HepG2 (cell line): ENCODE measurements around the gene DENND2D. TPM values are rescaled to one million over a fixed set of nuclear protein-coding genes. Genes with fewer than 3 reads are reported as not detected.

ENCODE experiments used
- ATAC-seq: fragments of 200-7000 bp; cut with Tn5 transposase; 3 replicates; pipeline ENCODE4 v1.9.1; 2020; ENCODE audit warnings: mild to moderate bottlenecking, moderate library complexity
- BruUV-seq: library from RNA; stranded (reverse); fragments of 400-500 nt; replicated peaks from 2 replicates; lab custom pipeline; 2021; lab: Mats Ljungman, UMichigan
- CTCF ChIA-PET: fragments of 300-600 bp; formaldehyde crosslinking; extraction: SDS; loops from one replicate; lab custom pipeline; 2021; ENCODE audit warnings: low total read pairs, inconsistent platforms, low intra/inter-chr PET ratio; lab: Yijun Ruan, JAX
- POLR2A ChIA-PET: fragments of 350-600 bp; sonication (Branson Sonifier 250); formaldehyde crosslinking; loops from one replicate; lab custom pipeline; 2020; ENCODE audit warnings: antibody characterized with exemption, inconsistent platforms; lab: Yijun Ruan, JAX
- DNase-seq: peaks from one replicate; pipeline ENCODE4 v3.0.0-alpha.2; 2015; ENCODE audit warnings: low spot score
- FAIRE-seq: peaks from 3 replicates; lab custom pipeline; 2011; peaks lifted over from hg19 to GRCh38; lab: Jason Lieb, UNC
- H2AFZ ChIP-seq: one replicate; pipeline ENCODE4 v1.6.1; 2011; ENCODE audit warnings: low read length, inconsistent platforms
- H3K27ac ChIP-seq: fragments of 300-600 bp; 3 replicates; pipeline ENCODE4 v1.8.0; 2011; ENCODE audit warnings: mixed run types, mild to moderate bottlenecking, mixed read lengths, low read length, inconsistent platforms; ENCODE audit not compliant: insufficient read depth; ENCODE audit errors: extremely low read length
- H3K27me3 ChIP-seq, 2 experiments: fragments of 200-600 bp in 1 of 2; 2 replicates in 1 of 2; 3 replicates in 1 of 2; pipeline versions ENCODE4 v1.6.0 to v1.8.0; 2011; ENCODE audit warnings: low read length in 2 of 2, mild to moderate bottlenecking in 2 of 2, moderate library complexity in 2 of 2, inconsistent platforms in 1 of 2; ENCODE audit not compliant: insufficient read depth in 2 of 2, control insufficient read depth in 1 of 2
- H3K36me3 ChIP-seq, 2 experiments: fragments of 200-600 bp in 1 of 2; replicated peaks in 1 of 2; 2 replicates in 1 of 2; 3 replicates in 1 of 2; pipeline versions ENCODE4 v1.5.1 to v1.8.0; 2011; ENCODE audit warnings: low read length in 2 of 2, inconsistent platforms in 1 of 2; ENCODE audit not compliant: insufficient read depth in 2 of 2, control insufficient read depth in 1 of 2
- H3K4me1 ChIP-seq: 2 replicates; pipeline ENCODE4 v1.5.1; 2012; ENCODE audit warnings: low read length, inconsistent platforms; ENCODE audit not compliant: insufficient read depth
- H3K4me2 ChIP-seq: 2 replicates; pipeline ENCODE4 v1.6.0; 2011; ENCODE audit warnings: low read depth, low read length, inconsistent platforms
- H3K4me3 ChIP-seq, 3 experiments: fragments of 200-600 bp in 1 of 3; sonication (generic), shearing (Covaris generic) in 1 of 3; replicated peaks in 1 of 3; 2 replicates each; pipeline ENCODE4 v1.5.1; 2011 to 2016; ENCODE audit warnings: low read length in 3 of 3, inconsistent platforms in 2 of 3, low read depth in 2 of 3, mild to moderate bottlenecking in 2 of 3, control low read depth in 1 of 3, mixed read lengths in 1 of 3; ENCODE audit not compliant: insufficient read depth in 1 of 3
- H3K79me2 ChIP-seq: one replicate; pipeline ENCODE4 v1.6.1; 2011; ENCODE audit warnings: low read length, inconsistent platforms; ENCODE audit not compliant: insufficient read depth
- H3K9ac ChIP-seq: 2 replicates; pipeline ENCODE4 v1.6.0; 2011; ENCODE audit warnings: mild to moderate bottlenecking, low read depth, low read length, inconsistent platforms; ENCODE audit not compliant: insufficient read depth
- H3K9me3 ChIP-seq: 2 replicates; pipeline ENCODE4 v1.5.1; 2012; ENCODE audit warnings: mild to moderate bottlenecking, low read length
- H4K20me1 ChIP-seq: 2 replicates; pipeline ENCODE4 v1.6.0; 2011; ENCODE audit warnings: inconsistent platforms, mild to moderate bottlenecking, low read length, moderate library complexity; ENCODE audit not compliant: insufficient read depth
- AHDC1 ChIP-seq: sonication (generic); formaldehyde crosslinking; IDR thresholded peaks from 2 replicates; pipeline ENCODE4 v1.5.1; 2020; ENCODE audit warnings: mild to moderate bottlenecking, missing genetic modification reagents, borderline replicate concordance
- GTF2F1 ChIP-seq: fragments of 150-350 bp; IDR thresholded peaks from 2 replicates; pipeline ENCODE4 v1.6.1; 2014; ENCODE audit warnings: low read length
- GTF3A ChIP-seq: sonication (generic); formaldehyde crosslinking; conservative IDR thresholded peaks from 2 replicates; pipeline ENCODE4 v1.4.0; 2020; ENCODE audit warnings: mild to moderate bottlenecking, missing genetic modification reagents
- IKZF5 ChIP-seq: IDR thresholded peaks from 2 replicates; pipeline ENCODE4 v1.6.1; 2018; ENCODE audit warnings: missing genetic modification reagents, mild to moderate bottlenecking, missing compliant biosample characterization
- RAD21 ChIP-seq: fragments of 450-650 bp; formaldehyde crosslinking; IDR thresholded peaks from 2 replicates; pipeline ENCODE4 v1.5.0; 2020; ENCODE audit warnings: mild to moderate bottlenecking
- SRF ChIP-seq: IDR thresholded peaks from 2 replicates; pipeline ENCODE4 v1.6.1; 2011; ENCODE audit warnings: mild to moderate bottlenecking, low read depth, low read length, moderate library complexity
- TBX2 ChIP-seq: sonication (generic); formaldehyde crosslinking; IDR thresholded peaks from 2 replicates; pipeline ENCODE4 v1.5.0; 2020; ENCODE audit warnings: missing genetic modification reagents, mild to moderate bottlenecking, borderline replicate concordance
- TMF1 ChIP-seq: sonication (generic); formaldehyde crosslinking; IDR thresholded peaks from 2 replicates; pipeline ENCODE4 v1.8.1; 2022; ENCODE audit warnings: low read depth, missing genetic modification reagents
- TOPORS ChIP-seq: sonication (generic); formaldehyde crosslinking; IDR thresholded peaks from 2 replicates; pipeline ENCODE4 v1.8.0; 2023; ENCODE audit warnings: mild to moderate bottlenecking, missing genetic modification reagents
- ZNF564 ChIP-seq: sonication (generic); formaldehyde crosslinking; IDR thresholded peaks from 2 replicates; pipeline ENCODE4 v1.8.1; 2023; ENCODE audit warnings: mild to moderate bottlenecking, missing genetic modification reagents
- ZNF740 ChIP-seq: sonication (generic); formaldehyde crosslinking; IDR thresholded peaks from 2 replicates; pipeline ENCODE4 v1.4.0; 2020; ENCODE audit warnings: missing genetic modification reagents
- ZNF761 ChIP-seq: sonication (generic); formaldehyde crosslinking; conservative IDR thresholded peaks from 2 replicates; pipeline ENCODE4 v1.4.0; 2020; ENCODE audit warnings: mild to moderate bottlenecking, missing genetic modification reagents
- WGBS: methylation state at CpG from one replicate; pipeline ENCODE4 v1.1.6; 2017; ENCODE audit warnings: low lambda C conversion rate; 5-methylcytosine and 5-hydroxymethylcytosine counted together
- in situ Hi-C: cut with HindIII; loops from 2 replicates; pipeline ENCODE4 v1.10.0; 2017; ENCODE audit warnings: low pct_unique_long_range_greater_than_20kb; ENCODE audit not compliant: extremely low pct_ligation_motif_present
- intact Hi-C: fragments of 100-400 bp; cut with micrococcal nuclease; formaldehyde crosslinking; loops from one replicate; pipeline ENCODE4 v1.10.0; 2022; ENCODE audit not compliant: unreplicated experiment
- polyA plus RNA-seq, 8 experiments: library from polyadenylated mRNA; depleted of rRNA in 3 of 8; stranded (reverse) in 7 of 8; unstranded in 1 of 8; fragments of >200 nt; fragmentation: Illumina TruSeq in 4 of 8; extraction: Trizol in 4 of 8; gene quantifications; 2 replicates each; pipeline versions ENCODE4 v1.2.1 to v1.2.3, GENCODE V29; 2011 to 2016; ENCODE audit warnings: low read depth in 4 of 8, missing spikeins in 1 of 8, mixed read lengths in 1 of 8; ENCODE audit not compliant: insufficient read depth in 1 of 8
- total RNA-seq, 5 experiments: library from RNA; depleted of rRNA; stranded (reverse); fragments of >200 nt; fragmentation: Illumina TruSeq; extraction: Trizol; gene quantifications; 2 replicates each; pipeline ENCODE4 v1.2.3, GENCODE V29; 2016; ENCODE audit warnings: low read depth in 1 of 5
- TF ChIP-seq, protein P1 (sequence below): sonication (generic); formaldehyde crosslinking; IDR thresholded peaks from 2 replicates; pipeline ENCODE4 v1.8.0; 2022; ENCODE audit warnings: missing genetic modification reagents, mild to moderate bottlenecking, inconsistent platforms, borderline replicate concordance
- TF ChIP-seq, protein P2 (sequence below): sonication (generic); formaldehyde crosslinking; IDR thresholded peaks from 2 replicates; pipeline ENCODE4 v1.4.0; 2020; ENCODE audit warnings: missing genetic modification reagents

DENND2D gene
- total and polyA plus RNA-seq, 2 of the 13 experiments (the other 11 are each of a cell fraction or from before 2014, with no cell fraction given): 0.04 TPM; not detected in 1

- Histone ChIP-seq H3K27ac (peak overlapping the region; percentile 56), H3K79me2 (no peaks in the 10 kb centered on the region), H3K9me3 (no peaks in the 10 kb centered on the region), H3K36me3 (no peaks in the 10 kb centered on the region), H3K4me2 (peak overlapping the region; percentile 47), H3K4me3 (no peak overlapping the region), H3K4me1 (peaks cover 98% of the 10 kb centered on the region), H4K20me1 (no peaks in the 10 kb centered on the region), H3K9ac (peak overlapping the region; percentile 21; the same call in 1 of the 2 replicates), H2AFZ (no peak overlapping the region), H3K27me3 (no peaks in the 10 kb centered on the region)
- DNase-seq: peak; percentile 53
- peak; percentile 47 for ATAC-seq
- 24% methylated on average over 5 of the region's 5 CpGs for WGBS
- FAIRE-seq: no peak
- BruUV-seq: no TSS peak
- CTCF ChIA-PET: no interaction called here
- POLR2A ChIA-PET: interaction anchor here (1.2 kb wide), 1 partner anchor 9 kb away, joined by 4 read pairs; no protein-coding TSS in a partner anchor
- in situ Hi-C loops (no loop called here), intact Hi-C loops (no loop called here)
- no peak for TF ChIP-seq GTF2F1
- TF ChIP-seq, protein P1, sequence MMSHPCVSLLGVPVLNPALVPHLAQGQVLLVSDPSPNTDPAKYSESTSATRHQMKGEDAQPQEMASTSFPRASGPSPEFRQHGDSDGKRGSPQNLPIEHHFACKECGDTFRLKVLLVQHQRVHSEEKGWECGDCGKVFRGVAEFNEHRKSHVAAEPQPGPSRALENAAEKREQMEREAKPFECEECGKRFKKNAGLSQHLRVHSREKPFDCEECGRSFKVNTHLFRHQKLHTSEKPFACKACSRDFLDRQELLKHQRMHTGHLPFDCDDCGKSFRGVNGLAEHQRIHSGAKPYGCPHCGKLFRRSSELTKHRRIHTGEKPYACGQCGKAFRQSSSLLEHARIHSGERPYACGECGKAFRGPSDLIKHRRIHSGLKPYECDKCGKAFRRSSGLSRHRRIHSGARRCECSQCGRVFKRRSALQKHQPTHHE (CRISPR knock-in tag): no peak
- no peak for TF ChIP-seq GTF3A (CRISPR knock-in tag)
- peak; percentile 37; the same call in 1 of the 2 replicates for TF ChIP-seq TBX2 (CRISPR knock-in tag)
- TF ChIP-seq IKZF5 (CRISPR knock-in tag): peak; percentile 29; the same call in 1 of the 2 replicates
- no peak for TF ChIP-seq TOPORS
- TF ChIP-seq SRF: no peak
- TF ChIP-seq, protein P2, sequence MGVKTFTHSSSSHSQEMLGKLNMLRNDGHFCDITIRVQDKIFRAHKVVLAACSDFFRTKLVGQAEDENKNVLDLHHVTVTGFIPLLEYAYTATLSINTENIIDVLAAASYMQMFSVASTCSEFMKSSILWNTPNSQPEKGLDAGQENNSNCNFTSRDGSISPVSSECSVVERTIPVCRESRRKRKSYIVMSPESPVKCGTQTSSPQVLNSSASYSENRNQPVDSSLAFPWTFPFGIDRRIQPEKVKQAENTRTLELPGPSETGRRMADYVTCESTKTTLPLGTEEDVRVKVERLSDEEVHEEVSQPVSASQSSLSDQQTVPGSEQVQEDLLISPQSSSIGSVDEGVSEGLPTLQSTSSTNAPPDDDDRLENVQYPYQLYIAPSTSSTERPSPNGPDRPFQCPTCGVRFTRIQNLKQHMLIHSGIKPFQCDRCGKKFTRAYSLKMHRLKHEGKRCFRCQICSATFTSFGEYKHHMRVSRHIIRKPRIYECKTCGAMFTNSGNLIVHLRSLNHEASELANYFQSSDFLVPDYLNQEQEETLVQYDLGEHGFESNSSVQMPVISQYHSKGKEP: no peak
- TF ChIP-seq RAD21 (CRISPR knock-in tag): no peak
- TF ChIP-seq ZNF564: no peak
- no peak for TF ChIP-seq ZNF761
- TF ChIP-seq AHDC1 (CRISPR knock-in tag): no peak; the same call in 1 of the 2 replicates
- no peak for TF ChIP-seq ZNF740 (CRISPR knock-in tag)
- no peak for TF ChIP-seq TMF1 (CRISPR knock-in tag)
Measured at GRCh38 chr1:111247125-111247838, 46.8 kb upstream of the DENND2D start.
